ENCODE measurements around the gene NRL. TPM values are rescaled to one million over a fixed set of nuclear protein-coding genes. Genes with fewer than 3 reads are reported as not detected.

Gene NRL
- total RNA-seq, 4 donors from 2014 or later, result 1.8 to 3.3 (median 3.0) TPM

GRCh38 chr14:24079491-24080141 lies 35.1 kb downstream of the NRL start:
- Histone ChIP-seq H3K27ac (replicated peaks in 1 of 4) (no peak overlapping the region), H3K36me3 (no peaks in the 10 kb centered on the region), H3K9me3 (no peaks in the 10 kb centered on the region), H3K4me1 (peaks cover 9 to 15% (median 14%) of the 10 kb centered on the region in 4 donors), H3K27me3 (no peaks in the 10 kb centered on the region), H3K4me3 (no peak overlapping the region)
- DNase-seq (ENCODE audit: extremely low spot score), result no peak
- no peak for TF ChIP-seq CTCF (IDR thresholded peaks at IDR 0.05)
- TF ChIP-seq POLR2AphosphoS5 (IDR thresholded peaks at IDR 0.05), result no peak
- no peak for TF ChIP-seq POLR2A (IDR thresholded peaks at IDR 0.05; ENCODE audit: low read depth)
- WGBS, result 88% methylated on average over 9 of the region's 9 CpGs
- intact Hi-C loops (cut with DNase I), result no loop called here

- Histone ChIP-seq H3K27me3 (peaks cover 0 to 7% (median 0%) of the 10 kb centered on the region in 4 donors), H3K36me3 (no peaks in the 10 kb centered on the region), H3K9me3 (no peaks in the 10 kb centered on the region), H3K27ac (replicated peaks in 1 of 4) (no peak overlapping the region), H3K4me3 (no peak overlapping the region), H3K4me1 (peaks cover 9 to 15% (median 14%) of the 10 kb centered on the region in 4 donors)
- DNase-seq (ENCODE audit: extremely low spot score), result no peak
- TF ChIP-seq CTCF (IDR thresholded peaks at IDR 0.05) (no peak), POLR2AphosphoS5 (IDR thresholded peaks at IDR 0.05) (no peak), POLR2A (IDR thresholded peaks at IDR 0.05; ENCODE audit: low read depth) (no peak), EP300 (IDR thresholded peaks at IDR 0.05) (no peak)
- intact Hi-C loops (cut with DNase I), result no loop called here
- WGBS, result 63% methylated on average over 2 of the region's 3 CpGs
Observed at GRCh38 chr14:24078146-24078545, 36.6 kb downstream of the NRL start.

- Histone ChIP-seq H3K9me3 (no peaks in the 10 kb centered on the region), H3K27ac (replicated peaks in 1 of 4) (no peak overlapping the region), H3K4me3 (no peak overlapping the region), H3K4me1 (peaks cover 9 to 23% (median 21%) of the 10 kb centered on the region in 4 donors), H3K27me3 (peaks cover 0 to 17% (median 2%) of the 10 kb centered on the region in 4 donors), H3K36me3 (no peaks in the 10 kb centered on the region)
- intact Hi-C loops (cut with DNase I), result no loop called here
- TF ChIP-seq EP300 (IDR thresholded peaks at IDR 0.05) (no peak), POLR2A (IDR thresholded peaks at IDR 0.05; ENCODE audit: low read depth) (no peak), CTCF (IDR thresholded peaks at IDR 0.05) (no peak), POLR2AphosphoS5 (IDR thresholded peaks at IDR 0.05) (no peak)
- DNase-seq (ENCODE audit: extremely low spot score), result no peak
- 93% methylated on average over 18 of the region's 23 CpGs for WGBS
Observed at GRCh38 chr14:24077086-24077485, 37.7 kb downstream of the NRL start.

GRCh38 chr14:24076302-24076601 lies 38.5 kb downstream of the NRL start:
- Histone ChIP-seq H3K4me1 (peaks cover 3 to 24% (median 23%) of the 10 kb centered on the region in 4 donors), H3K9me3 (no peaks in the 10 kb centered on the region), H3K27ac (replicated peaks in 1 of 4) (no peak overlapping the region), H3K36me3 (no peaks in the 10 kb centered on the region), H3K27me3 (peaks cover 0 to 26% (median 2%) of the 10 kb centered on the region in 4 donors), H3K4me3 (no peak overlapping the region)
- no peak for TF ChIP-seq CTCF (IDR thresholded peaks at IDR 0.05)
- no peak for TF ChIP-seq POLR2AphosphoS5 (IDR thresholded peaks at IDR 0.05)
- TF ChIP-seq POLR2A (IDR thresholded peaks at IDR 0.05; ENCODE audit: low read depth), result no peak
- no peak for TF ChIP-seq EP300 (IDR thresholded peaks at IDR 0.05)
- intact Hi-C loops (cut with DNase I), result no loop called here
- 88% methylated on average over 10 of the region's 10 CpGs for WGBS
- DNase-seq (ENCODE audit: extremely low spot score), result no peak

Measured in esophagus muscularis mucosa (tissue), 4 donors.